Measurements from ENCODE around the gene ELOVL6. TPM values are rescaled to one million over a fixed set of nuclear protein-coding genes. Genes with fewer than 3 reads are reported as not detected.
"Not testable (repeated sequence)": the region's sequence is repeated elsewhere in the genome, so short reads cannot be mapped to it uniquely, and the experiment has no call there.

The ELOVL6 gene
- total RNA-seq, 2 donors from 2014 or later = 43.5 to 44.8 TPM

- TF ChIP-seq, protein P1, sequence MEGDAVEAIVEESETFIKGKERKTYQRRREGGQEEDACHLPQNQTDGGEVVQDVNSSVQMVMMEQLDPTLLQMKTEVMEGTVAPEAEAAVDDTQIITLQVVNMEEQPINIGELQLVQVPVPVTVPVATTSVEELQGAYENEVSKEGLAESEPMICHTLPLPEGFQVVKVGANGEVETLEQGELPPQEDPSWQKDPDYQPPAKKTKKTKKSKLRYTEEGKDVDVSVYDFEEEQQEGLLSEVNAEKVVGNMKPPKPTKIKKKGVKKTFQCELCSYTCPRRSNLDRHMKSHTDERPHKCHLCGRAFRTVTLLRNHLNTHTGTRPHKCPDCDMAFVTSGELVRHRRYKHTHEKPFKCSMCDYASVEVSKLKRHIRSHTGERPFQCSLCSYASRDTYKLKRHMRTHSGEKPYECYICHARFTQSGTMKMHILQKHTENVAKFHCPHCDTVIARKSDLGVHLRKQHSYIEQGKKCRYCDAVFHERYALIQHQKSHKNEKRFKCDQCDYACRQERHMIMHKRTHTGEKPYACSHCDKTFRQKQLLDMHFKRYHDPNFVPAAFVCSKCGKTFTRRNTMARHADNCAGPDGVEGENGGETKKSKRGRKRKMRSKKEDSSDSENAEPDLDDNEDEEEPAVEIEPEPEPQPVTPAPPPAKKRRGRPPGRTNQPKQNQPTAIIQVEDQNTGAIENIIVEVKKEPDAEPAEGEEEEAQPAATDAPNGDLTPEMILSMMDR (conservative IDR thresholded peaks at IDR 0.05) = no peak
- Mint-ChIP-seq H3K27me3 (ENCODE audit: insufficient read depth) (no peaks in the 10 kb centered on the region), H3K4me1 (peaks cover 11% of the 10 kb centered on the region), H3K9me3 (no peaks in the 10 kb centered on the region), H3K27ac (no peak overlapping the region), H3K36me3 (ENCODE audit: low read depth) (no peaks in the 10 kb centered on the region), H3K4me3 (no peak overlapping the region)
- DNase-seq = no peak
- Histone ChIP-seq H3K27ac (ENCODE audit: low read depth, low read length) (no peak overlapping the region), H3K4me1 (ENCODE audit: control insufficient read depth, insufficient read depth, low read length) (peaks cover 5% of the 10 kb centered on the region), H3K27me3 (ENCODE audit: control insufficient read depth, insufficient read depth, low read length, poor library complexity, severe bottlenecking) (no peaks in the 10 kb centered on the region), H3K36me3 (ENCODE audit: control insufficient read depth, insufficient read depth, low read length) (peaks cover 13% of the 10 kb centered on the region), H3K4me3 (ENCODE audit: low read length) (no peak overlapping the region), H3K9ac (ENCODE audit: extremely low read depth, low read length, poor library complexity, severe bottlenecking) (no peak overlapping the region), H3K9me3 (ENCODE audit: control insufficient read depth, low read length) (no peaks in the 10 kb centered on the region)
- WGBS, 2 experiments (ENCODE audit: insufficient coverage in 1 of 2, insufficient read length in 1 of 2) = 91 to 94% methylated on average over 3 to 4 of the region's 4 CpGs
Measured at GRCh38 chr4:110159541-110159940, 38.9 kb downstream of the ELOVL6 start.

- Mint-ChIP-seq H3K27ac (no peak overlapping the region), H3K36me3 (ENCODE audit: low read depth) (peaks cover 1% of the 10 kb centered on the region), H3K9me3 (no peaks in the 10 kb centered on the region), H3K4me1 (peaks cover 2% of the 10 kb centered on the region), H3K4me3 (no peak overlapping the region), H3K27me3 (ENCODE audit: insufficient read depth) (no peaks in the 10 kb centered on the region)
- TF ChIP-seq, protein P1 (conservative IDR thresholded peaks at IDR 0.05) = no peak
- Histone ChIP-seq H3K9me3 (ENCODE audit: control insufficient read depth, low read length) (no peaks in the 10 kb centered on the region), H3K4me3 (ENCODE audit: low read length) (no peak overlapping the region), H3K27me3 (ENCODE audit: control insufficient read depth, insufficient read depth, low read length, poor library complexity, severe bottlenecking) (no peaks in the 10 kb centered on the region), H3K36me3 (ENCODE audit: control insufficient read depth, insufficient read depth, low read length) (peaks cover 8% of the 10 kb centered on the region), H3K9ac (ENCODE audit: extremely low read depth, low read length, poor library complexity, severe bottlenecking) (no peak overlapping the region), H3K4me1 (ENCODE audit: control insufficient read depth, insufficient read depth, low read length) (no peaks in the 10 kb centered on the region), H3K27ac (ENCODE audit: low read depth, low read length) (no peak overlapping the region)
- WGBS, 2 experiments (ENCODE audit: insufficient coverage in 1 of 2, insufficient read length in 1 of 2) = 100% methylated on average over 3 of the region's 3 CpGs; no CpG with 5 or more reads in 1 of the 2 experiments
- DNase-seq = no peak
Measured at GRCh38 chr4:110157580-110157979, 40.8 kb downstream of the ELOVL6 start.

- not testable (repeated sequence) for H3K9ac ChIP-seq (ENCODE audit: extremely low read depth, low read length, poor library complexity, severe bottlenecking); H3K4me3 Mint-ChIP-seq; H3K4me1 ChIP-seq (ENCODE audit: control insufficient read depth, insufficient read depth, low read length); H3K36me3 Mint-ChIP-seq (ENCODE audit: low read depth); H3K27ac ChIP-seq (ENCODE audit: low read depth, low read length); H3K27me3 Mint-ChIP-seq (ENCODE audit: insufficient read depth); DNase-seq; H3K4me1 Mint-ChIP-seq; H3K27me3 ChIP-seq (ENCODE audit: control insufficient read depth, insufficient read depth, low read length, poor library complexity, severe bottlenecking); H3K27ac Mint-ChIP-seq; H3K9me3 ChIP-seq (ENCODE audit: control insufficient read depth, low read length); H3K4me3 ChIP-seq (ENCODE audit: low read length); H3K9me3 Mint-ChIP-seq; H3K36me3 ChIP-seq (ENCODE audit: control insufficient read depth, insufficient read depth, low read length)
- 91 to 98% methylated on average over 4 of the region's 5 CpGs for WGBS, 2 experiments (ENCODE audit: insufficient coverage in 1 of 2, insufficient read length in 1 of 2)
Measured at GRCh38 chr4:110157166-110157565, 41.2 kb downstream of the ELOVL6 start.

DNA sequence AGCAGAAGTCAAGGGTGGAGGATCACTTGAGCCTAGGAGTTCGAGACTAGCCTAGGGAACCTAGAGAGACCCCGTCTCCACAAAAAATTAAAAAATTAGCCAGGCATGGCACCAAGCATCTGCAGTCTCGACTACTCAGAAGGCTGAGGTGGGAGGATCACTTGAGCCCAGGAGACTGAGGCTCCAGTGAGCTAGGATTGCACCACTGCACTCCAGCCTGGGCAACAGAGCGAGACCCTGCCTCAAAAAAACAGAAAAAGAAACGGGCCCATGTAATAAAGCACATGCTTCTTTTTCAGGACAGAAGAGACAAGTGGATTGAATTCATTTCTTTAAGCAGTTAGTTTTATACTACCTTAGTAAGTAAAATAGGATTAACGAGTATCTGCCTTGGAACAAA lies 42.0 kb downstream of the ELOVL6 start:
- peaks cover 2% of the 10 kb centered on the region for H3K4me1 Mint-ChIP-seq
- peaks cover 1% of the 10 kb centered on the region for H3K36me3 Mint-ChIP-seq (ENCODE audit: low read depth)
- 91 to 94% methylated on average over 4 to 6 of the region's 6 CpGs for WGBS, 2 experiments (ENCODE audit: insufficient coverage in 1 of 2, insufficient read length in 1 of 2)

More for the DNA sequence above, 42.0 kb downstream of the ELOVL6 start:
- no peaks in the 10 kb centered on the region for H3K9me3 ChIP-seq (ENCODE audit: control insufficient read depth, low read length)
- Mint-ChIP-seq H3K9me3 (no peaks in the 10 kb centered on the region), H3K27me3 (ENCODE audit: insufficient read depth) (no peaks in the 10 kb centered on the region), H3K27ac (no peak overlapping the region), H3K4me3 (no peak overlapping the region)
- TF ChIP-seq, protein P1 (conservative IDR thresholded peaks at IDR 0.05) = no peak
- H3K4me3 ChIP-seq (ENCODE audit: low read length) = no peak overlapping the region
- no peak for DNase-seq
- no peak overlapping the region for H3K9ac ChIP-seq (ENCODE audit: extremely low read depth, low read length, poor library complexity, severe bottlenecking)
- no peaks in the 10 kb centered on the region for H3K4me1 ChIP-seq (ENCODE audit: control insufficient read depth, insufficient read depth, low read length)
- peak overlapping the region; percentile 73 for H3K27ac ChIP-seq (ENCODE audit: low read depth, low read length)
- peaks cover 6% of the 10 kb centered on the region for H3K36me3 ChIP-seq (ENCODE audit: control insufficient read depth, insufficient read depth, low read length)
- H3K27me3 ChIP-seq (ENCODE audit: control insufficient read depth, insufficient read depth, low read length, poor library complexity, severe bottlenecking) = no peaks in the 10 kb centered on the region
